PFSK-1 (cell line): ENCODE data around the gene ASCC1.

ENCODE experiments used
- FOXP2 ChIP-seq: optimal IDR thresholded peaks from 2 replicates; pipeline ENCODE3; 2011; ENCODE audit warnings: borderline replicate concordance, control low read depth, inconsistent platforms; ENCODE audit not compliant: insufficient read depth; ENCODE audit errors: extremely low read length, extremely low read depth
- POLR2AphosphoS5 ChIP-seq: IDR thresholded peaks from 2 replicates; pipeline ENCODE4 v1.6.1; 2012; ENCODE audit warnings: low read depth, mild to moderate bottlenecking, control low read depth, low read length, moderate library complexity
- REST ChIP-seq, 2 experiments: IDR thresholded peaks; 2 replicates each; pipeline versions ENCODE4 v1.6.1 to v1.8.0; 2011 to 2012; ENCODE audit warnings: low read depth in 2 of 2, low read length in 2 of 2, control low read depth in 1 of 2, inconsistent platforms in 1 of 2, mild to moderate bottlenecking in 1 of 2, moderate library complexity in 1 of 2; ENCODE audit not compliant: insufficient read depth in 1 of 2
- SIN3A ChIP-seq: IDR thresholded peaks from 2 replicates; pipeline ENCODE4 v1.6.1; 2012; ENCODE audit warnings: mild to moderate bottlenecking, low read length, moderate library complexity, borderline replicate concordance; ENCODE audit not compliant: insufficient read depth
- TAF1 ChIP-seq: IDR thresholded peaks from 2 replicates; pipeline ENCODE4 v1.6.1; 2012; ENCODE audit warnings: low read length, control low read depth, borderline replicate concordance; ENCODE audit not compliant: insufficient read depth

The ASCC1 gene

GRCh38 chr10:72098301-72098835 is 117.7 kb downstream of the ASCC1 start:
- TF ChIP-seq FOXP2 (no peak), POLR2AphosphoS5 (no peak), REST (IDR thresholded peaks at IDR 0.05; ENCODE audit: insufficient read depth in 1 of 2, low read depth in 2 of 2, low read length in 2 of 2) (no peak), SIN3A (no peak), TAF1 (no peak)

DNA sequence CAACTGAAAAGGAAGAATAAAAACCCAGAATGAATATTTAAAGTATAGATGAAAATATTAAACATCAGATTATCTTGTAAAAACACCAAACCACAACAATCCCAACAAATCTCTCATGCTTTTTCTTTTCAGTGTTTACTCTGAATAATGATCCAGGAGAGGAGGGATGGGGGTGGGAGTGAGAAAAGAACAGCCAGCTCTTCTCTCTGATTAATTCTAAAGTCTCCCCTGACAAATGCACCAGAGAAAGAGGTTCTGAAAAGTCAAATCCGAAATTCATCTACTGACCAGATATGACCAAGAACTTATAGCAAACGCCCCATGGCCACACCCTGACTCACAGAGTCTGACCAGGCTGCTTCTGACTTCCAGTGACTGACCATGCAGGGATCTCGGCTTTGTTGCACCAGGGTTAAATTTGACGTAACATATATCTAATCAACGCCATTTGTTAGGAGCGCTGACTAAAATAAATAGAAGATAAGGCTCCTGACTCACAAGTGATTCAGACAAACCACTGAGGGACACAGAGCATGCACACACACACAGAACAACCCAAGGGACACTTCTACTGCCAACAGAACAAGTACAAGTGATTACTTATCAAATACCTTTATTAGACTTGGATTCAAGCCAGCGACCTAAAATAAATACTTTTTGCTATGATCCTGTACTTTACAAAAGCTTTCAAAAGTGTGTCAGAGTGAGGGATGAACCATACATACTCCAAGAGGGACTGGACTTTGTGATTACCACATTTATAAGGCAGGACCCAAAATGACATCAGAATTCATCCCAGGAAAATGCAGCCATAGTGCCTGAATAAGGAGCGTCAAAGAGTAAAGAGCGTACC is 118.4 kb downstream of the ASCC1 start:
- peak; percentile 17; the same call in 1 of the 2 replicates for TF ChIP-seq TAF1
- TF ChIP-seq POLR2AphosphoS5 = no peak
- no peak for TF ChIP-seq REST (IDR thresholded peaks at IDR 0.05; ENCODE audit: insufficient read depth in 1 of 2, low read depth in 2 of 2, low read length in 2 of 2)
- peak; percentile 40 for TF ChIP-seq FOXP2

- no peak for TF ChIP-seq POLR2AphosphoS5
- no peak for TF ChIP-seq SIN3A
- no peak for TF ChIP-seq REST (IDR thresholded peaks at IDR 0.05; ENCODE audit: insufficient read depth in 1 of 2, low read depth in 2 of 2, low read length in 2 of 2)
- no peak for TF ChIP-seq TAF1
- TF ChIP-seq FOXP2 = no peak
These were observed 119.7 kb downstream of the ASCC1 start for GRCh38 chr10:72096115-72097000.

- no peak for TF ChIP-seq FOXP2
- TF ChIP-seq REST (IDR thresholded peaks at IDR 0.05; ENCODE audit: insufficient read depth in 1 of 2, low read depth in 2 of 2, low read length in 2 of 2) = no peak
- TF ChIP-seq TAF1 = no peak
- TF ChIP-seq POLR2AphosphoS5 = no peak
- TF ChIP-seq SIN3A = no peak
These were observed 120.9 kb downstream of the ASCC1 start for GRCh38 chr10:72095195-72095594.
